Upper lobe of right lung (tissue), 1 donor: ENCODE results near the gene SERINC2. TPM values are rescaled to one million over a fixed set of nuclear protein-coding genes. Genes with fewer than 3 reads are reported as not detected.

Source experiments
- ATAC-seq: fragments of 200-7000 bp; cut with Tn5 transposase; one replicate; pipeline ENCODE4 v1.9.1; 2020; ENCODE audit warnings: mild to moderate bottlenecking, moderate library complexity
- DNase-seq: peaks from one replicate; pipeline ENCODE4 v3.0.0-alpha.2; 2020
- H3K27ac ChIP-seq: fragments of 200-600 bp; one replicate; pipeline ENCODE4 v1.8.0; 2022
- H3K27me3 ChIP-seq: fragments of 200-600 bp; one replicate; pipeline ENCODE4 v1.8.0; 2022; ENCODE audit warnings: mild to moderate bottlenecking
- H3K36me3 ChIP-seq: fragments of 200-600 bp; one replicate; pipeline ENCODE4 v1.8.0; 2022
- H3K4me1 ChIP-seq: fragments of 200-600 bp; one replicate; pipeline ENCODE4 v1.8.0; 2022
- H3K4me3 ChIP-seq: fragments of 200-600 bp; one replicate; pipeline ENCODE4 v1.8.0; 2022; ENCODE audit warnings: mild to moderate bottlenecking
- H3K9me3 ChIP-seq: fragments of 200-600 bp; one replicate; pipeline ENCODE4 v1.8.0; 2022
- CTCF ChIP-seq: fragments of 200-600 bp; IDR thresholded peaks from one replicate; pipeline ENCODE4 v1.8.0; 2022; ENCODE audit warnings: antibody characterized with exemption
- intact Hi-C: fragments of 100-400 bp; cut with DNase I; formaldehyde crosslinking; loops from one replicate; pipeline ENCODE4 v1.11.0; 2022
- total RNA-seq: library from RNA; stranded (reverse); fragmentation: NEBNext Ultra II Directional; extraction: Animal tissue kit (Norgen Biotek cat#: 25700); gene quantifications from one replicate; pipeline ENCODE4 v1.2.1, GENCODE V29; 2021
- donor health status: DM: no; HTN: yes; CAD: no; lungs with severe emphysema.

SERINC2 gene
- total RNA-seq, 1 donor from 2014 or later, result 40.6 TPM

GRCh38 chr1:31412205-31412604, 808 bp upstream of the SERINC2 start:
- Histone ChIP-seq H3K27ac (no peak overlapping the region), H3K9me3 (no peaks in the 10 kb centered on the region), H3K4me1 (peaks cover 14% of the 10 kb centered on the region), H3K27me3 (peaks cover 13% of the 10 kb centered on the region), H3K4me3 (no peak overlapping the region), H3K36me3 (no peaks in the 10 kb centered on the region)
- no peak for TF ChIP-seq CTCF
- intact Hi-C loops, result no loop called here
- DNase-seq, result no peak
- ATAC-seq, result no peak

GRCh38 chr1:31413405-31414001, 490 bp downstream of the SERINC2 start:
- TF ChIP-seq CTCF, result no peak
- Histone ChIP-seq H3K4me1 (peaks cover 14% of the 10 kb centered on the region), H3K4me3 (peak overlapping the region; percentile 82), H3K9me3 (no peaks in the 10 kb centered on the region), H3K36me3 (no peaks in the 10 kb centered on the region), H3K27ac (peak overlapping the region; percentile 83), H3K27me3 (peaks cover 13% of the 10 kb centered on the region)
- ATAC-seq, result peak; percentile 80
- intact Hi-C loops, result no loop called here
- DNase-seq, result peak; percentile 93

GRCh38 chr1:31414980-31415370, 2.0 kb downstream of the SERINC2 start:
- intact Hi-C loops, result no loop called here
- Histone ChIP-seq H3K36me3 (no peaks in the 10 kb centered on the region), H3K9me3 (no peaks in the 10 kb centered on the region), H3K4me1 (peaks cover 14% of the 10 kb centered on the region), H3K27me3 (peaks cover 11% of the 10 kb centered on the region), H3K27ac (no peak overlapping the region), H3K4me3 (no peak overlapping the region)
- DNase-seq (no peak), ATAC-seq (no peak)
- no peak for TF ChIP-seq CTCF

GRCh38 chr1:31415658-31416057, 2.6 kb downstream of the SERINC2 start:
- peaks cover 14% of the 10 kb centered on the region for H3K4me1 ChIP-seq
- intact Hi-C loops, result no loop called here
- H3K9me3 ChIP-seq, result no peaks in the 10 kb centered on the region
- H3K27me3 ChIP-seq, result peaks cover 10% of the 10 kb centered on the region
- no peaks in the 10 kb centered on the region for H3K36me3 ChIP-seq
- no peak for TF ChIP-seq CTCF
- H3K27ac ChIP-seq, result no peak overlapping the region
- ATAC-seq (no peak), DNase-seq (no peak)
- no peak overlapping the region for H3K4me3 ChIP-seq

GRCh38 chr1:31416101-31416736, 3.2 kb downstream of the SERINC2 start:
- peaks cover 14% of the 10 kb centered on the region for H3K4me1 ChIP-seq
- no peak overlapping the region for H3K4me3 ChIP-seq
- peaks cover 5% of the 10 kb centered on the region for H3K27me3 ChIP-seq
- intact Hi-C loops, result no loop called here
- no peak overlapping the region for H3K27ac ChIP-seq
- no peak for TF ChIP-seq CTCF
- peak; percentile 51 for ATAC-seq
- no peaks in the 10 kb centered on the region for H3K9me3 ChIP-seq
- H3K36me3 ChIP-seq, result no peaks in the 10 kb centered on the region
- peak; percentile 71 for DNase-seq
